AG09319 (cell line): ENCODE results near the gene MAN1A2.
"Not testable (repeated sequence)": the region's sequence is repeated elsewhere in the genome, so short reads cannot be mapped to it uniquely, and the experiment has no call there.

Experiments
- DNase-seq: peaks from one replicate; pipeline ENCODE4 v3.0.0-alpha.2; 2010; ENCODE audit warnings: low read depth; ENCODE audit errors: extremely low read depth
- CTCF ChIP-seq: IDR thresholded peaks from 2 replicates; pipeline ENCODE4 v1.5.1; 2011; ENCODE audit warnings: low read depth, mild to moderate bottlenecking, inconsistent platforms, low read length, moderate library complexity

The MAN1A2 gene

GRCh38 chr1:117367046-117368025, at the start of gene MAN1A2:
TSS of gene MAN1A2 (plus strand) at chr1:117367449. CDS start at chr1:117368184, 735 bp downstream.
- TF ChIP-seq CTCF = no peak
- peak; percentile 54 for DNase-seq

- DNase-seq = no peak
- TF ChIP-seq CTCF = no peak
Measured at GRCh38 chr1:117318011-117318410, 49.2 kb upstream of the MAN1A2 start.

GRCh38 chr1:117318426-117318825, 48.8 kb upstream of the MAN1A2 start:
- no peak for TF ChIP-seq CTCF
- DNase-seq = no peak

GRCh38 chr1:117320515-117320914, 46.7 kb upstream of the MAN1A2 start:
- no peak for DNase-seq
- no peak for TF ChIP-seq CTCF

- TF ChIP-seq CTCF = no peak
- no peak for DNase-seq
Measured at GRCh38 chr1:117321680-117322609, 45.3 kb upstream of the MAN1A2 start.

- DNase-seq = no peak
Measured at GRCh38 chr1:117324357-117324756, 42.9 kb upstream of the MAN1A2 start.

GRCh38 chr1:117326035-117326434, 41.2 kb upstream of the MAN1A2 start:
- not testable (repeated sequence) for DNase-seq

More at GRCh38 chr1:117324357-117324756, 42.9 kb upstream of the MAN1A2 start:
- TF ChIP-seq CTCF = no peak
